ENCODE data around the gene MPRIP. TPM values are rescaled to one million over a fixed set of nuclear protein-coding genes. Genes with fewer than 3 reads are reported as not detected.

The MPRIP gene
- total RNA-seq, 1 donor from 2014 or later = 224 TPM

DNA sequence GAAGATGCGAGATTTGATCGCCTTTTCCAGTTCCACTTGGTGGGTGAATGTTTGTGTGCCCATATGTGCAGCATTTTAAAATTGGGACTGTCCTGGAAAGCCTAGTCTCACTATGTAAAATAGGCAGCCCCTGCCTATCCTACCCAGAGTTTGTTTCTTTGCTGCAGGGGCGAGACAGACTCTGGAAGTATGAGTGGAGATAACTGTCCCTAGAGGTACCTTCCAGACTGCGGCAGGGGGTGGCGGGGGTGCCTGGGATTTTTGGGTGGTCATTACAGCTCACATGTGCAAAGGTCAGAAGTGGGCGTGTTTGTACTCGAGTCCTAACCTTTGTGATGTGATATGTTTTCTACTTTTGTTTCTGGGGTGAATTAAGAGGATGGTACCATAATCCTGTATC, 36.6 kb downstream of the MPRIP start:
- Mint-ChIP-seq H3K4me3 (no peak overlapping the region), H3K36me3 (peaks cover 22% of the 10 kb centered on the region), H3K27me3 (ENCODE audit: low read depth) (no peaks in the 10 kb centered on the region), H3K4me1 (peaks cover 43% of the 10 kb centered on the region), H3K9me3 (no peaks in the 10 kb centered on the region), H3K27ac (peak overlapping the region; percentile 90)
- TF ChIP-seq, protein P1, sequence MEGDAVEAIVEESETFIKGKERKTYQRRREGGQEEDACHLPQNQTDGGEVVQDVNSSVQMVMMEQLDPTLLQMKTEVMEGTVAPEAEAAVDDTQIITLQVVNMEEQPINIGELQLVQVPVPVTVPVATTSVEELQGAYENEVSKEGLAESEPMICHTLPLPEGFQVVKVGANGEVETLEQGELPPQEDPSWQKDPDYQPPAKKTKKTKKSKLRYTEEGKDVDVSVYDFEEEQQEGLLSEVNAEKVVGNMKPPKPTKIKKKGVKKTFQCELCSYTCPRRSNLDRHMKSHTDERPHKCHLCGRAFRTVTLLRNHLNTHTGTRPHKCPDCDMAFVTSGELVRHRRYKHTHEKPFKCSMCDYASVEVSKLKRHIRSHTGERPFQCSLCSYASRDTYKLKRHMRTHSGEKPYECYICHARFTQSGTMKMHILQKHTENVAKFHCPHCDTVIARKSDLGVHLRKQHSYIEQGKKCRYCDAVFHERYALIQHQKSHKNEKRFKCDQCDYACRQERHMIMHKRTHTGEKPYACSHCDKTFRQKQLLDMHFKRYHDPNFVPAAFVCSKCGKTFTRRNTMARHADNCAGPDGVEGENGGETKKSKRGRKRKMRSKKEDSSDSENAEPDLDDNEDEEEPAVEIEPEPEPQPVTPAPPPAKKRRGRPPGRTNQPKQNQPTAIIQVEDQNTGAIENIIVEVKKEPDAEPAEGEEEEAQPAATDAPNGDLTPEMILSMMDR (IDR thresholded peaks at IDR 0.05; ENCODE audit: unreplicated experiment) = no peak
- no peak for DNase-seq (ENCODE audit: low spot score in 2 of 2, unreplicated experiment in 2 of 2)

DNA sequence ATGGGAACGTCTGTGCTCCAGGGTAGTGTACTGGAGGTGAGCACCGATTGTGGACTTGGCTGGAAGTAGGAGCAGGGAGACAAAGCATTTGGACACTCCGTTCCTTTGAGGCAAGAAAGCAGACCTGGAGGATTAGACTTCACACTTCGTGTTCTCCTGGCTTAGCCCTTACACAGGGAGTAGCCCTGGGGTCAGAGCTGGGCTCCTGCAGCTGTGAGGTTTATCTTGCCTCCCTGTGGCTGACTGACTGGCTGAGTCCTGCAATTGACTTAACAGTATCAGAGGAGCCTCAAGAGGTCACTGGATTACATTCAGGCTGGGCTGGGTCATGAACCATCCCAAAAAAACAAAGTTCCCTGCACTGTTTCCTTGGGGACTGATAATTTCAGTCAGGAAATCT, 37.1 kb downstream of the MPRIP start:
- Mint-ChIP-seq H3K27me3 (ENCODE audit: low read depth) (no peaks in the 10 kb centered on the region), H3K36me3 (peaks cover 24% of the 10 kb centered on the region), H3K4me3 (no peak overlapping the region), H3K9me3 (no peaks in the 10 kb centered on the region), H3K27ac (peak overlapping the region; percentile 90), H3K4me1 (peaks cover 43% of the 10 kb centered on the region)
- no peak for DNase-seq (ENCODE audit: low spot score in 2 of 2, unreplicated experiment in 2 of 2)
- TF ChIP-seq, protein P1 (IDR thresholded peaks at IDR 0.05; ENCODE audit: unreplicated experiment) = no peak

DNA sequence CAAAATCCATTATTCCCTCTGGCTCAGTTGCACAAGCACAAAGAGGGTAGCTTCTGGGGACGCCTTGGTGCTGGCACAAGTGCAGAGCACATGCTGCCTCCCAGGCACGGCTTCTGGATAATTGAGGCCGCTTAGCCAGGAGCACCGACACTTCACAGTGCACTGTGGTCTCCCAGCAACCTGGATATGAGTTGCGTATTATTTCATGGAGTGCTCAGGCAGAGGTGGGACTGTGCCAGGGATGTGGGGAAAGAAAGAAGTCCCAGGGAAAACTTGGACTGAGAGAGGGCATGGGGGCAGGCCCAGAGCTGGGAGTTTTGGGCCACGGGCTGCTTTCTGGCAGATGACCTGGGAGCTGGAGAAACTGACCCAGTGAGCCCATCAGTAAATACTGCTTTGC, 37.5 kb downstream of the MPRIP start:
- Mint-ChIP-seq H3K36me3 (peaks cover 24% of the 10 kb centered on the region), H3K4me3 (no peak overlapping the region), H3K9me3 (no peaks in the 10 kb centered on the region), H3K27ac (no peak overlapping the region), H3K4me1 (peaks cover 40% of the 10 kb centered on the region), H3K27me3 (ENCODE audit: low read depth) (no peaks in the 10 kb centered on the region)
- TF ChIP-seq, protein P1 (IDR thresholded peaks at IDR 0.05; ENCODE audit: unreplicated experiment) = no peak
- no peak for DNase-seq (ENCODE audit: low spot score in 2 of 2, unreplicated experiment in 2 of 2)

DNA sequence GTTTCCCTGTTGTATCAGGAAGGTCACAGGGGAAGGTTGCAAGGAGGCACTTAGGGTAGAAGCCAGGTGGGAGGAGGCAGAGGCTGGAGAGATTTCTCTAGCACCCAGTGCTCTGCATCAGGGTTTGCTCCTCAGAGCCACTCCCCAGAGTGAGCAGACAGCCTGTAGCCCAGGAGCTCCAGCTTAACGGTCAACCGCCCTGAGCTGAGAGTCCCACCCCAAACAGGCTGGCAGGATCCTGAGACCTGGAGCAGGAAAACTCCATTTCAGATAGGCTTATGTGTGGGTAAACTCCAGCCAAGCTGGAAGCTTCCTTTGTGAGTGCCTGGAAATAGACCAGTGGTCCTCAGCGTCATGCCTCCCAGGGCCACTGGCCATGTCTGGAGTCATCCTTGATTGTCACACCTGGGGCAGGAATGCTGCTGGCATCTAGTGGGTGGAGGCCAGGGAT, 37.9 kb downstream of the MPRIP start:
- Mint-ChIP-seq H3K27me3 (ENCODE audit: low read depth) (no peaks in the 10 kb centered on the region), H3K36me3 (peaks cover 24% of the 10 kb centered on the region), H3K9me3 (no peaks in the 10 kb centered on the region), H3K4me1 (peaks cover 36% of the 10 kb centered on the region), H3K4me3 (no peak overlapping the region), H3K27ac (no peak overlapping the region)
- TF ChIP-seq, protein P1 (IDR thresholded peaks at IDR 0.05; ENCODE audit: unreplicated experiment) = no peak
- no peak for DNase-seq (ENCODE audit: low spot score in 2 of 2, unreplicated experiment in 2 of 2)

DNA sequence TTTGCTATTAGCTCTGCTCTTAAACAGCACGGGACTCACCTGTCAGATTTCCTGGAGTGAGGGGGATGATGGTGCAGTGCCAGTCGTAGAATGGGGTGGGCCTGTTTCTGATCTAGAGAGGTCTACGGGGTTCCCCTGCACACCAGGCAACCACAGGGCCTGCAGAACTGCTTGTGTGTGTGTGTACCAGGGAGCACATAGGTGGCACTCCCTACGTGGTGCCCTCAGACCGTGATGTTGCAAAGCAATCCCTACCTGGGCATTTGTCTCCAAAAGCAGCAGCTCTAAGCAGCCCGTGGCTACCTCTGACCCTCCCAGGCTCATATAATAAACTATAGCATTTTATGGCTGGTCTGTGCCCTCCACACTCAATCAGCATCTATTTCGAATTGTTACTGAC, 38.5 kb downstream of the MPRIP start:
- no peak overlapping the region for H3K4me3 Mint-ChIP-seq
- peaks cover 30% of the 10 kb centered on the region for H3K4me1 Mint-ChIP-seq
- no peak for DNase-seq (ENCODE audit: low spot score in 2 of 2, unreplicated experiment in 2 of 2)
- H3K27me3 Mint-ChIP-seq (ENCODE audit: low read depth) = no peaks in the 10 kb centered on the region
- no peak overlapping the region for H3K27ac Mint-ChIP-seq
- peaks cover 24% of the 10 kb centered on the region for H3K36me3 Mint-ChIP-seq
- no peaks in the 10 kb centered on the region for H3K9me3 Mint-ChIP-seq
- TF ChIP-seq, protein P1 (IDR thresholded peaks at IDR 0.05; ENCODE audit: unreplicated experiment) = no peak

Measured in mesothelial cell of epicardium (in vitro differentiated cells).